GM20000 (cell line): ENCODE data around the gene ZNF407.

Experiments used
- DNase-seq: peaks from one replicate; pipeline ENCODE4 v3.0.0; 2012; ENCODE audit warnings: low spot score
- TF ChIP-seq, protein P1 (sequence below): IDR thresholded peaks from 2 replicates; pipeline ENCODE4 v1.5.1; 2012; ENCODE audit warnings: mild to moderate bottlenecking, control low read depth; ENCODE audit errors: extremely low read depth, missing control alignments

Gene ZNF407

DNA sequence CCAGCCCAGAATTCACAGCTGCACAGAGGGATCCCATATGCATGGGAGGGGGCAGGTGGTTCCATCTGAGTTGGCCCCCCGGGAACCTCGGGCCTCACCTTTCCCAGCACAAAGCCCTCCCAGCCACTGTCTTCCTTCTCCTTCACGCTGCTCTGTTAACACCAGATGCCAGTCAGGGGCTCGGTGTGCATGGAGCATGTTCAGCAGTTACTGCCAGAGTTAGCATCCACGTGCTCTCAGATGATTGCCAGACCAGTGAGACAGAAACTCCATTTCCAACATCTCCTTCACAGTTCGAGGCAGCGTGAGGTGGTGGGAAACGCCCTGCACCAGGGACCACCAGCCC lies 510.2 kb downstream of the ZNF407 start:
- TF ChIP-seq, protein P1, sequence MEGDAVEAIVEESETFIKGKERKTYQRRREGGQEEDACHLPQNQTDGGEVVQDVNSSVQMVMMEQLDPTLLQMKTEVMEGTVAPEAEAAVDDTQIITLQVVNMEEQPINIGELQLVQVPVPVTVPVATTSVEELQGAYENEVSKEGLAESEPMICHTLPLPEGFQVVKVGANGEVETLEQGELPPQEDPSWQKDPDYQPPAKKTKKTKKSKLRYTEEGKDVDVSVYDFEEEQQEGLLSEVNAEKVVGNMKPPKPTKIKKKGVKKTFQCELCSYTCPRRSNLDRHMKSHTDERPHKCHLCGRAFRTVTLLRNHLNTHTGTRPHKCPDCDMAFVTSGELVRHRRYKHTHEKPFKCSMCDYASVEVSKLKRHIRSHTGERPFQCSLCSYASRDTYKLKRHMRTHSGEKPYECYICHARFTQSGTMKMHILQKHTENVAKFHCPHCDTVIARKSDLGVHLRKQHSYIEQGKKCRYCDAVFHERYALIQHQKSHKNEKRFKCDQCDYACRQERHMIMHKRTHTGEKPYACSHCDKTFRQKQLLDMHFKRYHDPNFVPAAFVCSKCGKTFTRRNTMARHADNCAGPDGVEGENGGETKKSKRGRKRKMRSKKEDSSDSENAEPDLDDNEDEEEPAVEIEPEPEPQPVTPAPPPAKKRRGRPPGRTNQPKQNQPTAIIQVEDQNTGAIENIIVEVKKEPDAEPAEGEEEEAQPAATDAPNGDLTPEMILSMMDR = no peak
- DNase-seq = no peak

DNA sequence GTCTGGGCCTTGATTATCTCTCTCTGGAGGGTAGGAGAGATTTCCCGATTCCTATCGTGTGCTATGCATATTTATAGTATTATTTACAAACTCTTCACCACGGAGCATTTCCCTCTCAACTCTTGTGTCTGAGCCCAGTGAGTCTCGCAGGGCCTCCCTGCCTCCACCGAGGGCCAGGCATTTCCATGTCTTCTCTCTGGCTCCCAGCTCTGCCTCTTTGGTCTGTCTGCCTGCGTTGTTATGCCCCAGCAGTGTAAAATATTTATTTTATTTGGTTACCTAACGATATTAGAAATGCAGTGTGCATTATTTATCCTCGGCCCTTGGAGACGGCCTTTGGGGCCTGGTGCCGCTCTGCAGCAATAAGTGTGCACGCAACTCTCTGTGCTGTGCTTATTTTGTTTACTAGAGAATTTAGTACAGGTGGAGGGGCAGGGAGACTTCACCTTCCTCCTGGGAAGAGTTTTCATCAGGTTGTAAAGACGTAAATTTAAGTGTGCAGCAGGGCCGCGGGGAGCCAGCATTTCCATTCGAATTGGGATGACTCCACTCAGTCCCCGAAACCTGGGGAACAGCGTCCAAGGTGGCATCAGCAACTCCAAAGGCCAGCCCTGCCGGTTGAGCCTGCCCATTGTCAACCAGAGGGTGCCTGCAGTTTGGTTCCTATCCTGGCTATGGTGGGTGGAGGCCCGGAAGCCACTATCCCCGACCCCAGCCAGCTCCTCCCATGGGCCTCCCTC lies 511.1 kb downstream of the ZNF407 start:
- no peak for DNase-seq
- TF ChIP-seq, protein P1 = no peak

DNA sequence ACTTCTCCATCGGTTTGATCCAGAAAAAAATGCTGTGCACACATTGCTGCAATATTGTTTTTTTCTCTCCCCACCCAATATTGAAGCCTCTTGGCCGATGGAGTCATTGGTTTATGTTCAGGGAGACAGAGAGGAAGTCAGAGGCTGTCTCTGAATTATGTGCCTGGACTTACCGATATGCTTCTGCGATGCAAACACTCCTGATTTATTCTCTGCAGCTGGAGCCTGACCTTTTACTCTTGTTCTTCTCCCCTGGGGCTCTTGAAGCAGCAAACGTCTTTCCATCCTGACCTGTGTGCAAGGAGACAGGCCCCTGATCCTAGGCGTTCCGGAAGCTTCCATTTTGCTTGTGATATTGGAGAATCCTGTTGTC lies 511.6 kb downstream of the ZNF407 start:
- TF ChIP-seq, protein P1 = no peak
- DNase-seq = no peak

DNA sequence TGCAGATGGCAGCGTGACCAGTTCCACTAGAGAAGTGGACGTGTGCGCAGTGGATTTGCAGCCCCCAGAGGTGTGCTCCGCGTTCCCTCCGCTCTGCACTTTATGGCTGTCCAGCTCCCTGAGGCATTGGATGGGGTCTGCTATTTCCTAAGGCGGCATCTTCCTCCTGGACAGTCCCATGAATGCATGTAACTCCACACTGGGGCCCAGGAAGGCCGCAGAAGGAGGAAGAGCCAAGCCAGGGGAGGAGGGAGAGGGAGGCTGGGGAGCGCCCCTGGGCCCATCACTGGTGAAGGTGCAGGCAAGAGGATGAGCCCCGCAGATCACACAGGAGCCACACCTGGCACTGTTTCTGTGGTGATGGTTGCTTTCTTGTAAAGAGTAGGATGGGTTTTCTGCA lies 512.1 kb downstream of the ZNF407 start:
- TF ChIP-seq, protein P1 = no peak
- no peak for DNase-seq

DNA sequence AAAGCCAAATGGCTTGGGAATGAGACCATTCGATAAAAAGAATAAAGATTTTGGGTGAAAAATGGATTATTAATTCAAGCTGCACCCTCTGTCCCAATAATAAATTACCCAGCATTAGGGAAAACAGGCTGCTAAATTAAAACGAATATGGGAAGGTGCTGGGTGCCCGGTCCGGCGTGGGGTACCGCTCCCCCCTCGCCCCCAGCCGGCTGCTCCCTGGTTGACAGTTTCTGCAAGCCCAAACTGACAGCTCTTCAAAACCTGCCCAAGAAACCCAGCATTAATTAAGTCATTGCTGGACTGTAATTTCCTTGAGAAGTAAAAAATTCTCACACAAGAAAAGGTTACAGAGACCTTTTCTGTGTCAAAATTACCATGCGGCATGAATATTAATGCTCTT lies 512.6 kb downstream of the ZNF407 start:
- TF ChIP-seq, protein P1 = no peak
- no peak for DNase-seq

DNA sequence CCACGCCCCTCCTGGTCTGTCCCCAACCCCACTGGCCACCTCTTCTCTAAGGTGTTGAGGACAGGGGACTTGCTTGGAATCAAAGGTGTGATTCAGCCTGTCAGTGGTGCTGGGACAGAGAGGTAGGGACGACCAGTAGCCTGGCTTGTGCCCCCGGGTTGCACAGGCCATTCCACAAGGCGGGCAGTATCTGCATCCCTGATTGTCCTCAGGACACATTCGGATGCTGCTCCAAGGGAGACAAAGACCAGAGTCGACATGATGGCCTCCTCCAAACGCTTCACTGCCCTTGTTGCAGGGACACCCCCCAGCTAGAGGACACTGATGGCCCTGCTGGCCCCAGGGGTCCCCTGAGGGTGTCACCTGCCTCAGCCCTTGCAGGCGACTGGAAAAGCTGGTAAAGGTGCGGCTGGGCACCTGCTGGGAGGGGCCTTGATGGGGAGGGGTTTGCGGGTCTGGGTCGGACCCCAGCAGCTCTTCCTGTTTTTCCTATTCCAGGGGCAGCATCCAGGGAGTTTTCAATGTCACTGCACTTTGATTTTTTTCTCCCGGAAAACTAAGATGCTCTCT lies 513.3 kb downstream of the ZNF407 start:
- DNase-seq = no peak
- TF ChIP-seq, protein P1 = no peak

DNA sequence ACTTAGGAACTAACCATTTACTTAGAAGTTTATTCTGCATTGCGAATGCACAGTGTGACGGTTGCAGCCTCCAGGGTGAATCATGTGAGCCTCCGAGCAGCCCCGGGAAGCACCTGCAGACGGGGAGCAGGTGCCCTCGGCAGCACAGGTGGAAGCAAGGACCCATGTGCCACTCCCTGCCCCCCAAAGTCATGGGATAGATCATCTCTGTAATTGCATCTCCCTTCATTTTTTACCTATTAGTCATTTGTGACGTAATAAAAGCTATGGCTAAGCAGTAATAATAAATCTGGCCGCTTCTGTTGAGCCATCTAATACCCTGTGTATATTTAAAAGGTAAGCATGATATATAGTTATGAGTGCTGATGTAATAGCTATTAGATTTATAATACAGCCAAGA lies 514.1 kb downstream of the ZNF407 start:
- DNase-seq = no peak
- TF ChIP-seq, protein P1 = no peak
